ENCODE data around the gene UBTD1.
A peak's percentile ranks its signal among the peaks of the same experiment; 100 is the strongest.
"Not testable (repeated sequence)": the region's sequence is repeated elsewhere in the genome, so short reads cannot be mapped to it uniquely, and the experiment has no call there.

The UBTD1 gene

GRCh38 chr10:97538411-97538810, 39.7 kb downstream of the UBTD1 start:
- no peak for DNase-seq (ENCODE audit: low read depth in 2 of 2)

GRCh38 chr10:97538839-97539238, 40.1 kb downstream of the UBTD1 start:
- no peak for DNase-seq (ENCODE audit: low read depth in 2 of 2)

GRCh38 chr10:97539523-97540200, 40.9 kb downstream of the UBTD1 start:
- no peak for DNase-seq (ENCODE audit: low read depth in 2 of 2)

GRCh38 chr10:97540669-97541500, 42.2 kb downstream of the UBTD1 start:
- DNase-seq (ENCODE audit: low read depth in 2 of 2): no peak

- peak in 1 of 2 donors; percentile 23 for DNase-seq (ENCODE audit: low read depth in 2 of 2)
Measured at GRCh38 chr10:97542169-97543024, 43.7 kb downstream of the UBTD1 start.

GRCh38 chr10:97543025-97543546, 44.4 kb downstream of the UBTD1 start:
- peak in 1 of 2 donors; percentile 23 for DNase-seq (ENCODE audit: low read depth in 2 of 2)

GRCh38 chr10:97546456-97547270, 47.9 kb downstream of the UBTD1 start:
- no peak for DNase-seq (ENCODE audit: low read depth in 2 of 2)

GRCh38 chr10:97547271-97547600, 48.5 kb downstream of the UBTD1 start:
- DNase-seq (ENCODE audit: low read depth in 2 of 2): no peak

- DNase-seq (ENCODE audit: low read depth in 2 of 2): no peak
Measured at GRCh38 chr10:97547962-97548361, 49.2 kb downstream of the UBTD1 start.

GRCh38 chr10:97548828-97549455, 50.2 kb downstream of the UBTD1 start:
- DNase-seq (ENCODE audit: low read depth in 2 of 2): no peak

GRCh38 chr10:97549587-97550322, 51.0 kb downstream of the UBTD1 start:
- no peak for DNase-seq (ENCODE audit: low read depth in 2 of 2)

- no peak for DNase-seq (ENCODE audit: low read depth in 2 of 2)
Measured at GRCh38 chr10:97550336-97551149, 51.8 kb downstream of the UBTD1 start.

- DNase-seq (ENCODE audit: low read depth in 2 of 2): no peak
Measured at GRCh38 chr10:97551271-97551670, 52.5 kb downstream of the UBTD1 start.

GRCh38 chr10:97553575-97554031, 54.9 kb downstream of the UBTD1 start:
- DNase-seq (ENCODE audit: low read depth in 2 of 2): peak; percentile 24 to 40

GRCh38 chr10:97554336-97554735, 55.6 kb downstream of the UBTD1 start:
- not testable (repeated sequence) for DNase-seq (ENCODE audit: low read depth in 2 of 2)

GRCh38 chr10:97555541-97555940, 56.8 kb downstream of the UBTD1 start:
- not testable (repeated sequence) for DNase-seq (ENCODE audit: low read depth in 2 of 2)

GRCh38 chr10:97560731-97561381, 62.1 kb downstream of the UBTD1 start:
- DNase-seq (ENCODE audit: low read depth in 2 of 2): not testable (repeated sequence)

- DNase-seq (ENCODE audit: low read depth in 2 of 2): not testable (repeated sequence)
Measured at GRCh38 chr10:97561386-97562077, 62.8 kb downstream of the UBTD1 start.

Data from stimulated activated CD8-positive, alpha-beta memory T cell treated with anti-CD3 and anti-CD28 coated beads, Interleukin-15, amount 100 ng/mL, for 4 hours (primary cell).